A549 treated with AZD9567 at 1 μM for 4 hours (cell line): ENCODE results near the gene PKDREJ. TPM values are rescaled to one million over a fixed set of nuclear protein-coding genes. Genes with fewer than 3 reads are reported as not detected.

Source experiments
- total RNA-seq: library from RNA; stranded (reverse); fragments of 200-300 nt; extraction: Qiagen RNA extraction; gene quantifications from 5 replicates; pipeline ENCODE4 v1.2.3, GENCODE V29; 2022; ENCODE audit not compliant: insufficient read depth

Gene PKDREJ, protein sequence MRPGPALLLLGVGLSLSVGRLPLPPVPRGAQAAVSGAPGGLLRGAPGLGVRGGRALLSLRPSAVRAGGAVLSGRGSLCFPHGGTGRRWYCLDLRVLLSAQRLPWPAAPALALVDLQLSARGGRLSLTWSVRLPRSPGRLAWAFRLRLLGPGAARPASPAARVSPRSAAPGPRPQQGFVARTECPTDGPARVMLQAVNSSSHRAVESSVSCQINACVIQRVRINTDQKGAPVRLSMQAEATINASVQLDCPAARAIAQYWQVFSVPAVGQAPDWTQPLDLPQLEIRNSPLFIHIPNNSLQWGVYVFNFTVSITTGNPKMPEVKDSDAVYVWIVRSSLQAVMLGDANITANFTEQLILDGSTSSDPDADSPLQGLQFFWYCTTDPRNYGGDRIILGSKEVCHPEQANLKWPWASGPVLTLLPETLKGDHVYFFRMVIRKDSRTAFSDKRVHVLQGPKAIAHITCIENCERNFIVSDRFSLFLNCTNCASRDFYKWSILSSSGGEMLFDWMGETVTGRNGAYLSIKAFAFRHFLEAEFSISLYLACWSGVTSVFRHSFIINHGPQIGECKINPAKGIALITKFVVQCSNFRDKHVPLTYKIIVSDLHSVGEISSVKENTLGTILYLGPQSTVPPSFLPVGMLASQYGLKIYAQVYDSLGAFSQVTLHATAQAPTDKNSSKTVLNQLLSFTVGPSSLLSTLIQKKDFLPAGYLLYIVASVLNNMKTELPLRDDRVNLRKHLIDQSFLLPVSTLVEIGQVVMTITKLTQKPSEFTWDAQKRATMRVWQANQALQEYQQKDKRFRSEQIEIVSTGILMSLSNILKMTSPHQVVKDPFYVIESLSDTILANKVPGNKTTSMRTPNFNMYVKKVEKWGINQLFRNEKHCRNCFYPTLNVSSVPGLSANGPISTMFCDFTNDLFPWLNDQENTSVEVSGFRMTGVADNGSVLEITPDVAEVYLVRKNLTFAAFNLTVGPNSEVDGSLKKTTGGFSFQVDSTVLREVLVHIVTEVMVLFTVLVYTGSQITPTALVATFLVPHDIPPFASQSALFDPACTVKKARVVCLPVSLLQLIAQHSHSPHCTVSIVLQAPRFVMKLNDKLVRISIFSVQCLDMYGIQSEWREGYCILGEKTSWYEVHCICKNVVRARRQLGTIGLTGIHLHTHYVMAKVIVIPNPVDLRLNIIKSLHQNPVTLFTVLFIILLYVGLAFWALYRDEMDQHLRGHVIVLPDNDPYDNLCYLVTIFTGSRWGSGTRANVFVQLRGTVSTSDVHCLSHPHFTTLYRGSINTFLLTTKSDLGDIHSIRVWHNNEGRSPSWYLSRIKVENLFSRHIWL (N-terminal part only)
- not detected in 5 replicates for total RNA-seq

DNA sequence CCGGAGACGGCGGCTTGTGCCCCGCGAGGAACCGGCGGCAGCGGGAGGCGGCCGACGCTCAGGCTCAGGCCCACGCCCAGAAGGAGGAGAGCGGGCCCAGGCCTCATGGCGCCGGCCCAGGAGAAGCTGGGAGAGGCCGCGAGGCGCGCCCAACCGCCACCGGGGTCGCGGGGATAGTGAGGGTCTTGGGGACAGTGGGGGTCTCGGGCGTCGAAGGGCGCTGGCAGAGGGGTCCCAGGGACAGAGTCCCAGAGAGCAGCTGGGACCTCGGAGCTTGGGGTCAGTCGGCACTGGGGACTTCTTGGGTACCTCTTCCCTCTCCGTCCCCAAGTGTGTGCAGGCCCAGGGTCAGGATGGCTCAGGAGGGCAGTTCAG lies at the start of gene PKDREJ:
Gene PKDREJ (minus strand): TSS at position 128 of the 375 bp plus-strand sequence. CDS start 21 bp downstream, at position 107.

DNA sequence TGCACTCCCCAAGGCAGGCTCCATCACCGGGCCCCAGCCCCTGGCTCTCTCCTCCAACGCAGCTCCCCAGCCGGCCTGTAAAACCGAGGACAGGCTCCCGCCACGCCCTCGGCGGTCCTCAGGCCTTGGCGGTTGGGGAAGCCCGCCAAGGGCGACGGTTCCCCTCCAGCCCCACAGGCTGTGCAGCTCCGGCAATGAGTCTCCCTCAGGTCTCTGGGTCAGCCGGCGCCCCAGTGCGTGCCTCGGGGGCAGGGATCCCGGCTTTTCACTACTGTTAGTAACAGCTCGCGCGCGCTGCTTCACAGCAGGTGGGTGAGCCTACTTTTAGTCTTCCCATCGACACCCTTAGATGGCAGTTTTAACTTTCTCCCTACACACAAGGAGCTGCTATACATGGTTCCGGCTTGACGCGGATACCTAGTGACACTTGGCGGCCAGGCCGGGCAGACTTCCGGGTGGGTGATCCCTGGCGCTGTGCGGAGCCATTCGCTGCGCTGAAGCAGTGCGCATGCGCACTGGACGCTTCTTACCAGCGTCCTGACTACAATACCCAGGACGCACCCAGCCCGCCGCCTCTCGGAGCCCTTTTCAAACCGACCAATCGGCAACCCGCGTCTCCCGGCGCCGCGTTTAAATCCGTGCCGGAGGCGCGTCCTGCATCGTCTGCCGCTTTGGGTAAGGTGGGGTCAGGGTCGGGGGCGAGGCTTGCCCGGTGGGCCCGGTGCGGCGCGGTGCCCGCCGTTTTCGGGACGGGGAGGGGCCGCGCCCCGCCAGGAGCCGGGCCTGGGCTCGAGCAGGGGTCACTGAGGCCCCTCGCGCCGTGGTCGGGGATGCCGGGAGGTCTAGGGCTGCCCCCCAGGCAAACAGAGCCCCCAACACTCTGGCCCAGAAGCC lies 33.4 kb upstream of the PKDREJ start, which contains the start of gene GTSE1:
Gene GTSE1 (plus strand): TSS at position 614 of the 894 bp plus-strand sequence. CDS start 531 bp downstream, outside the sequence.

DNA sequence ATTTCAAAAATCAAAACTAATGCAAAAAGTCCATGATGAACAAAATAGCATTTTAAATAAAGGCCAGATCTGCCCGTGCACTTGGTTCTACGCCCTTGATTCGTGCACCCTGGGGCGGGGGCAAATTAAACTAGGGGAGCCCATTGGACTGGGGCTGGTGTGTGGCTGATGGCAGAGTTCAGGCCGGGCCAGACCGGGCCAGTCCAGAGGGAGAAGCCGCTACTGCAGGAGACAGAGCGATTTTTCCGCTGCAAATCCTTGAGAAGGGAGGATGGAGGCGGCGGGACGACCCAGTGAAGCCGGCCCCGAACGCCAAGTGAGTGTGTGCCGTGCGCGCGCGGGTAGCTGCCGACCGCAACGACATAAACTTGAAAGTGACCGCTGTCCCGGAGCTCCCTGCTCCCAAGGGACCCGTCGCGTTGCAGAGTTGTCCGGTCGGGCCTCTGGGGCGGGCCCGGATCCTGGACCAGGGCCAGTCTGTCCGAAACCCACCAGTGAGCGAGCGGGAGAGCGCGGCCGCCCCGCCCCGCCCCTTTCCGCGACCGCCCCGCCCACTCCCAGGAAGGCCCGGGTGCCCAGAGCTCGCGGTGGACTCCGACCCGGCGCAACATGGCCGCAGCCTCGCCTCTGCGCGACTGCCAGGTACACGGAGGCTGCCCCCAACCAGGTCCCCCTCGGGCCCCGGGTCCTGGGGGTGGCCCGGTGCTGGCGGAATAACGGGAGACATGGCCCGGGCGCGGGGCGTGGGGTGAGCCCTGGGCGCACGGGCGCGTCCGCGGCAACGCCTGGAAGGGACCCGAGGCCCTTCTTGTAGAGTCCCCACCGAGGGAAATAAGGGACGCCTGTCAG lies 4.5 kb upstream of the PKDREJ start, which contains the start of gene TTC38:
Gene TTC38 (plus strand): TSS at position 578 of the 849 bp plus-strand sequence. CDS start 32 bp downstream, at position 610.

DNA sequence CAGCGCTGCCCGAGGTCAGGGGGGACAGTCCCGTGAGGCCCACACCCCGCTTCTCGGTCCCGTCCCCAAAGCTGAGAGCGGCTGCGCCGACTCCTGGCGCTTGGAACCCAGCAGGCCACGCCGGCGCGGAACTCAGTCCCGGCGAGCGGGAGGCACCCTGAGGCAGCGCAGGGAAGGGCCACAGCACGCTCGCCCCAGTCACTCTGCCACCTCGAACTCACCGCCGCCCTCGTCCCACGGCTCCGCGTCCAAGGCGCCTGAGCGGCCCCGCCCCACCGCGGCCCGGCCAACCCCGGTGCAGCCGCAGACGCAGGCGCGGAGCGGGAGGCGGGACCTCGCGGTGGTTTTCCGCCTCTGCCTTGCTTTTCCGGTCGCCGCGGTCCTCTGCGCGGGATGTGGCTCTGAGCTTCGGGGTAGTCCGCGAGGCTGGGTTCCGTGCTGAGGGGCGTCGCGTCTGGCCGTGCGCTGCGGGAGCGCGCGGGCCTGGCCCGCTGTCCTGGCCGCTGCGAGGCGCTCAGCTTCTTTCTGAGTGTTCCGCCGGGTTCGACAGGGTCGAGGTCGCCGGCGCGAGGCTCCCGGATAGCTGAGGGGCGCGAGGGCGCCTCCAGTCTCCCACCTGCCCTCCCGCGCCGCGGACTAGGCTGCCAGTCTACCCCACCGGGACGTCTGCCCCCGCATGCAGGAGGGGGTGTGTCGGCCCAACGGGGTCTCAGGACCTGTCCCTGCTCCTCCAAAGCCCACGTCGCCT lies 12.9 kb downstream of the PKDREJ start, which contains the start of gene CDPF1:
Gene CDPF1 (minus strand): TSS at position 259 of the 748 bp plus-strand sequence. CDS start 2,009 bp downstream, outside the sequence.

Other genes starting within 250 kb of the PKDREJ start
- 0.69 to 2.4 TPM (median 1.9 TPM) in 5 replicates for gene PPARA, start 112.8 kb downstream of the PKDREJ start, total RNA-seq
- gene CDPF1, start 13.1 kb downstream of the PKDREJ start, total RNA-seq: 7.7 to 16.4 TPM (median 8.7 TPM) in 5 replicates
- gene TTC38, start 4.7 kb upstream of the PKDREJ start, total RNA-seq: 11.8 to 15.4 TPM (median 13.8 TPM) in 5 replicates
- gene GTSE1, start 33.5 kb upstream of the PKDREJ start, total RNA-seq: 23.3 to 35.6 TPM (median 31.4 TPM) in 5 replicates
- gene TRMU, start 72.4 kb upstream of the PKDREJ start, total RNA-seq: 27.7 to 39.5 TPM (median 37.8 TPM) in 5 replicates